GM12878 (cell line): Measurements from ENCODE around the gene CALD1. TPM values are rescaled to one million over a fixed set of nuclear protein-coding genes. Genes with fewer than 3 reads are reported as not detected.

Experiments used
- ATAC-seq: fragments of 200-7000 bp; cut with Tn5 transposase; 3 replicates; pipeline ENCODE4 v1.9.1; 2020; ENCODE audit warnings: mild to moderate bottlenecking, moderate library complexity
- BruUV-seq: library from RNA; stranded (reverse); fragments of 400-500 nt; replicated peaks from 2 replicates; lab custom pipeline; 2021; lab: Mats Ljungman, UMichigan
- CTCF ChIA-PET: fragments of 300-600 bp; sonication (Branson Sonifier 250); formaldehyde crosslinking; extraction: SDS; loops from one replicate; lab custom pipeline; 2021; ENCODE audit warnings: inconsistent platforms; lab: Yijun Ruan, JAX
- POLR2A ChIA-PET: fragments of 350-600 bp; formaldehyde crosslinking; extraction: SDS; loops from one replicate; lab custom pipeline; 2021; ENCODE audit warnings: inconsistent platforms; lab: Charles Lee
- RAD21 ChIA-PET: fragments of 300-600 bp; sonication (Branson Sonifier 250); formaldehyde crosslinking; loops from one replicate; lab custom pipeline; 2023; ENCODE audit warnings: antibody characterized with exemption; ENCODE audit not compliant: unreplicated experiment; lab: Charles Lee
- SMC1A ChIA-PET: fragments of 300-600 bp; sonication (Branson Sonifier 250); formaldehyde crosslinking; loops from one replicate; lab custom pipeline; 2023; ENCODE audit not compliant: unreplicated experiment, uncharacterized antibody; lab: Charles Lee
- DNase-seq: peaks from one replicate; pipeline ENCODE4 v3.0.0-alpha.2; 2011; ENCODE audit warnings: low read depth, low spot score
- FAIRE-seq: peaks from 3 replicates; lab custom pipeline; 2011; peaks lifted over from hg19 to GRCh38; lab: Jason Lieb, UNC
- H2AFZ ChIP-seq: 2 replicates; pipeline ENCODE4 v1.6.0; 2011; ENCODE audit warnings: low read depth, low read length, control low read depth; ENCODE audit not compliant: control insufficient read depth
- H3K27ac ChIP-seq: 2 replicates; pipeline ENCODE4 v1.5.1; 2011; ENCODE audit warnings: control low read depth; ENCODE audit not compliant: control insufficient read depth, insufficient read depth
- H3K27me3 ChIP-seq, 2 experiments: replicated peaks in 1 of 2; 2 replicates each; pipeline versions ENCODE4 v1.6.0 to v1.6.1; 2011; ENCODE audit warnings: low read length in 1 of 2; ENCODE audit not compliant: control insufficient read depth in 2 of 2, insufficient read depth in 2 of 2
- H3K36me3 ChIP-seq, 2 experiments: 2 replicates each; pipeline ENCODE4 v1.5.1; 2011; ENCODE audit warnings: low read length in 1 of 2; ENCODE audit not compliant: control insufficient read depth in 2 of 2, insufficient read depth in 2 of 2
- H3K4me1 ChIP-seq: 2 replicates; pipeline ENCODE4 v1.6.1; 2011; ENCODE audit warnings: mild to moderate bottlenecking, low read length, moderate library complexity, mixed read lengths; ENCODE audit not compliant: control insufficient read depth, insufficient read depth
- H3K4me2 ChIP-seq: 2 replicates; pipeline ENCODE4 v1.6.0; 2011; ENCODE audit warnings: control low read depth; ENCODE audit not compliant: control insufficient read depth, insufficient read depth
- H3K4me3 ChIP-seq: fragments of 200-600 bp; sonication (generic); 2 replicates; pipeline ENCODE4 v1.5.1; 2016
- H3K79me2 ChIP-seq: 2 replicates; pipeline ENCODE4 v1.6.0; 2011; ENCODE audit warnings: low read length; ENCODE audit not compliant: control insufficient read depth, insufficient read depth
- H3K9ac ChIP-seq: 2 replicates; pipeline ENCODE4 v1.8.0; 2011; ENCODE audit warnings: low read length, control low read depth, mixed read lengths; ENCODE audit not compliant: control insufficient read depth, insufficient read depth
- H3K9me3 ChIP-seq: replicated peaks from 3 replicates; pipeline ENCODE4 v1.5.1; 2011; ENCODE audit warnings: mild to moderate bottlenecking, low read length; ENCODE audit not compliant: control insufficient read depth, insufficient read depth
- H4K20me1 ChIP-seq: 2 replicates; pipeline ENCODE4 v1.6.0; 2011; ENCODE audit not compliant: control insufficient read depth, insufficient read depth
- ATF7 ChIP-seq: fragments of 450-650 bp; IDR thresholded peaks from 2 replicates; pipeline ENCODE4 v1.6.1; 2016; ENCODE audit warnings: low read depth, mild to moderate bottlenecking
- CEBPB ChIP-seq, 2 experiments: fragments of 150-350 bp in 1 of 2; IDR thresholded peaks; 2 replicates each; pipeline ENCODE4 v1.6.1; 2012 to 2014; ENCODE audit warnings: low read depth in 2 of 2, low read length in 2 of 2, borderline replicate concordance in 1 of 2, inconsistent platforms in 1 of 2
- DPF2 ChIP-seq: fragments of 450-650 bp; IDR thresholded peaks from 2 replicates; pipeline ENCODE4 v1.6.1; 2017; ENCODE audit warnings: mild to moderate bottlenecking
- EGR1 ChIP-seq, 2 experiments: IDR thresholded peaks; 1 replicate in 1 of 2; 2 replicates in 1 of 2; pipeline ENCODE4 v1.6.1; 2011 to 2012; ENCODE audit warnings: low read depth in 2 of 2, low read length in 2 of 2, borderline replicate concordance in 1 of 2, mild to moderate bottlenecking in 1 of 2, moderate library complexity in 1 of 2
- FOXM1 ChIP-seq: IDR thresholded peaks from 2 replicates; pipeline ENCODE4 v1.6.1; 2012; ENCODE audit warnings: low read depth, mild to moderate bottlenecking, inconsistent platforms, low read length, moderate library complexity
- GATAD2B ChIP-seq: fragments of 450-650 bp; conservative IDR thresholded peaks from 2 replicates; pipeline ENCODE4 v1.6.1; 2017; ENCODE audit warnings: low read depth, mild to moderate bottlenecking, moderate library complexity
- IKZF2 ChIP-seq, 2 experiments: fragments of 450-650 bp; IDR thresholded peaks; 2 replicates each; pipeline ENCODE4 v1.6.1; 2017; ENCODE audit warnings: mild to moderate bottlenecking in 2 of 2, moderate library complexity in 2 of 2
- MYB ChIP-seq: fragments of 150-350 bp; IDR thresholded peaks from 2 replicates; pipeline ENCODE4 v1.6.1; 2014; ENCODE audit warnings: mild to moderate bottlenecking, low read depth, low read length, borderline replicate concordance
- SIX5 ChIP-seq: IDR thresholded peaks from 2 replicates; pipeline ENCODE4 v1.6.1; 2011; ENCODE audit warnings: mild to moderate bottlenecking, low read depth, low read length, moderate library complexity; ENCODE audit not compliant: severe bottlenecking
- WGBS: methylation state at CpG from one replicate; pipeline ENCODE4 v1.1.6; 2016; ENCODE audit warnings: low lambda C conversion rate; ENCODE audit not compliant: insufficient replicate concordance, insufficient coverage; ENCODE audit errors: missing lambda C conversion rate; 5-methylcytosine and 5-hydroxymethylcytosine counted together
- in situ Hi-C: fragments of 300-500 bp; cut with MboI; formaldehyde crosslinking; loops from 9 replicates; pipeline ENCODE4 v1.14.3; 2018; ENCODE audit warnings: mixed read lengths
- intact Hi-C: fragments of 100-400 bp; cut with micrococcal nuclease; formaldehyde crosslinking; loops from one replicate; pipeline ENCODE4 v1.14.2; 2022; ENCODE audit not compliant: unreplicated experiment
- polyA plus RNA-seq, 11 experiments: library from polyadenylated mRNA; depleted of rRNA in 4 of 11; unstranded in 6 of 11; stranded (reverse) in 5 of 11; fragments of >200 nt; fragmentation: Nextera tagmentation in 4 of 11; fragmentation: Illumina TruSeq in 1 of 11; extraction: Ambion mirVana in 4 of 11; extraction: Trizol in 1 of 11; gene quantifications; 1 replicate in 1 of 11; 2 replicates in 10 of 11; pipeline versions ENCODE4 v1.2.1 to v1.2.3, GENCODE V29; 2011 to 2016; ENCODE audit warnings: inconsistent platforms in 2 of 11, missing spikeins in 2 of 11, low read depth in 1 of 11
- total RNA-seq, 4 experiments: library from RNA; depleted of rRNA in 3 of 4; stranded (reverse); fragments of >200 nt in 3 of 4; fragmentation: Illumina TruSeq in 1 of 4; extraction: Trizol in 1 of 4; gene quantifications; 2 replicates each; pipeline versions ENCODE4 v1.2.1 to v1.2.3, GENCODE V29; 2013 to 2021
- TF ChIP-seq, protein P1 (sequence below): IDR thresholded peaks from 2 replicates; pipeline ENCODE4 v1.6.1; 2011; ENCODE audit warnings: borderline replicate concordance, low read depth, mild to moderate bottlenecking, moderate library complexity, low read length; ENCODE audit not compliant: insufficient read depth, poor library complexity, severe bottlenecking
- TF ChIP-seq, protein P2 (sequence below): IDR thresholded peaks from 2 replicates; pipeline ENCODE4 v1.6.1; 2012; ENCODE audit warnings: low read depth, low read length, improper control_type of control experiment
- TF ChIP-seq, protein P3 (sequence below): IDR thresholded peaks from 2 replicates; pipeline ENCODE4 v1.6.1; 2011; ENCODE audit warnings: borderline replicate concordance, low read depth, mild to moderate bottlenecking, moderate library complexity, mixed read lengths, low read length; ENCODE audit not compliant: insufficient read depth; ENCODE audit errors: extremely low read length
- TF ChIP-seq, protein P4 (sequence below): fragments of 150-350 bp; IDR thresholded peaks from 2 replicates; pipeline ENCODE4 v1.6.1; 2016; ENCODE audit warnings: low read depth, low read length
- TF ChIP-seq, protein P5 (sequence below): IDR thresholded peaks from 2 replicates; pipeline ENCODE4 v1.6.1; 2012; ENCODE audit warnings: low read depth, low read length, improper control_type of control experiment

CALD1 gene
- total and polyA plus RNA-seq, 10 of the 15 experiments (the other 5 are each of a cell fraction or from before 2014, with no cell fraction given): 0.03 to 1.3 (median 0.22) TPM

DNA sequence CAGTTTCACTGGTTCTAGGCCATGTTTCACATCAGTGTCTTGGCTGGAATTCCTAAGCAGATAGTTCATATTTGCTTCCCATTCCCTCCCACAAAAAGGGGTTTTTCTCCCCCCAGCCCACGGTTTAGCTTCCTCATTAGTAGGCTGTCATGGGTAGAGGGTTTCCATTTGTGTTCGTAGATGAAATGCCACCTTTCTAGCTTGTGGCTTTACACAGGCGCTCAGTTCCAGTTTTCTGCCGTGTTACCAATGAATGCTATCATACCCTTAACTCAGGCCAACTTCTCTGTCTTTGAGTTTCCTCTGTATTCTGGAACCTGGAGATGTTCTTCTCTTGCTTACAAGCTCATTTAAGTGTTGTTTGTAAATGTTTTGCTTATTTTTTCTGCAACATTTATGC, 26.8 kb downstream of the CALD1 start (continued):
- no peak for TF ChIP-seq DPF2
- TF ChIP-seq, protein P1, sequence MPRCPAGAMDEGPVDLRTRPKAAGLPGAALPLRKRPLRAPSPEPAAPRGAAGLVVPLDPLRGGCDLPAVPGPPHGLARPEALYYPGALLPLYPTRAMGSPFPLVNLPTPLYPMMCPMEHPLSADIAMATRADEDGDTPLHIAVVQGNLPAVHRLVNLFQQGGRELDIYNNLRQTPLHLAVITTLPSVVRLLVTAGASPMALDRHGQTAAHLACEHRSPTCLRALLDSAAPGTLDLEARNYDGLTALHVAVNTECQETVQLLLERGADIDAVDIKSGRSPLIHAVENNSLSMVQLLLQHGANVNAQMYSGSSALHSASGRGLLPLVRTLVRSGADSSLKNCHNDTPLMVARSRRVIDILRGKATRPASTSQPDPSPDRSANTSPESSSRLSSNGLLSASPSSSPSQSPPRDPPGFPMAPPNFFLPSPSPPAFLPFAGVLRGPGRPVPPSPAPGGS: no peak
- TF ChIP-seq, protein P2, sequence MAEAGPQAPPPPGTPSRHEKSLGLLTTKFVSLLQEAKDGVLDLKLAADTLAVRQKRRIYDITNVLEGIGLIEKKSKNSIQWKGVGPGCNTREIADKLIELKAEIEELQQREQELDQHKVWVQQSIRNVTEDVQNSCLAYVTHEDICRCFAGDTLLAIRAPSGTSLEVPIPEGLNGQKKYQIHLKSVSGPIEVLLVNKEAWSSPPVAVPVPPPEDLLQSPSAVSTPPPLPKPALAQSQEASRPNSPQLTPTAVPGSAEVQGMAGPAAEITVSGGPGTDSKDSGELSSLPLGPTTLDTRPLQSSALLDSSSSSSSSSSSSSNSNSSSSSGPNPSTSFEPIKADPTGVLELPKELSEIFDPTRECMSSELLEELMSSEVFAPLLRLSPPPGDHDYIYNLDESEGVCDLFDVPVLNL: no peak
- TF ChIP-seq MYB: no peak
- TF ChIP-seq FOXM1: no peak
- TF ChIP-seq GATAD2B: no peak
- TF ChIP-seq, protein P3, sequence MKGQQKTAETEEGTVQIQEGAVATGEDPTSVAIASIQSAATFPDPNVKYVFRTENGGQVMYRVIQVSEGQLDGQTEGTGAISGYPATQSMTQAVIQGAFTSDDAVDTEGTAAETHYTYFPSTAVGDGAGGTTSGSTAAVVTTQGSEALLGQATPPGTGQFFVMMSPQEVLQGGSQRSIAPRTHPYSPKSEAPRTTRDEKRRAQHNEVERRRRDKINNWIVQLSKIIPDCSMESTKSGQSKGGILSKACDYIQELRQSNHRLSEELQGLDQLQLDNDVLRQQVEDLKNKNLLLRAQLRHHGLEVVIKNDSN: no peak
- no peak for TF ChIP-seq SIX5

DNA sequence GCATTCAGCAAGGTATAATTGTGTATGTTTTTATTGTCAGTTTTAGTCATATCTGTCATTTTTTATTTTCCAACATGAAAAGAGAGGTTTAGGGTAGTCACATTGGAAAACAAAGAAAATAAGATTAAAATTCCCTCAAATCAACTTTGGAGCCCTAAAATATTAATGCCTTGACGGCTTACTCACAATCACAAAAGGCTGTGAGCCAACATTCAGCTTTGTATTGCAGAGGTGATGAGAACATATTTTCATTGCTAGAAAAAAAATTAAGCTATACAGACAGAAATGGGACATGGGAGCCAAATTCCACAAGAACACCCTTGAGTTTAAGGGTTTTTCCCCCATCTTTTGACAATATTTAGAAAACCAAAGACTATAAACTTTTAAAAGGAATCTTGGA, 30.2 kb downstream of the CALD1 start:
- no peak overlapping the region for H2AFZ ChIP-seq
- SMC1A ChIA-PET: interaction anchor here (1.6 to 1.7 kb wide), 2 partner anchors 24 to 133 kb away, joined by 4 to 5 read pairs; no protein-coding TSS in a partner anchor
- ATAC-seq: no peak
- H3K9ac ChIP-seq: no peak overlapping the region
- no peak overlapping the region for H3K4me3 ChIP-seq
- H3K27ac ChIP-seq: no peak overlapping the region
- CTCF ChIA-PET: no interaction called here
- WGBS: 0% methylated on average over 1 of the region's 1 CpG
- H3K9me3 ChIP-seq: no peaks in the 10 kb centered on the region
- RAD21 ChIA-PET: no interaction called here
- no TSS peak for BruUV-seq
- no peaks in the 10 kb centered on the region for H3K4me1 ChIP-seq
- H3K4me2 ChIP-seq: no peak overlapping the region
- no peak for DNase-seq
- in situ Hi-C loops (no loop called here), intact Hi-C loops (no loop called here)
- POLR2A ChIA-PET: no interaction called here
- no peaks in the 10 kb centered on the region for H3K36me3 ChIP-seq
- no peaks in the 10 kb centered on the region for H4K20me1 ChIP-seq
- FAIRE-seq: no peak
- H3K79me2 ChIP-seq: no peaks in the 10 kb centered on the region
- peaks cover 0 to 1% of the 10 kb centered on the region in 2 experiments; a peak in 2 of 4 replicates for H3K27me3 ChIP-seq
- no peak for TF ChIP-seq IKZF2 (IDR thresholded peaks at IDR 0.05)
- TF ChIP-seq EGR1 (IDR thresholded peaks at IDR 0.05; ENCODE audit: borderline replicate concordance in 1 of 2, low read depth in 2 of 2, low read length in 2 of 2): no peak
- no peak for TF ChIP-seq ATF7
- TF ChIP-seq, protein P4, sequence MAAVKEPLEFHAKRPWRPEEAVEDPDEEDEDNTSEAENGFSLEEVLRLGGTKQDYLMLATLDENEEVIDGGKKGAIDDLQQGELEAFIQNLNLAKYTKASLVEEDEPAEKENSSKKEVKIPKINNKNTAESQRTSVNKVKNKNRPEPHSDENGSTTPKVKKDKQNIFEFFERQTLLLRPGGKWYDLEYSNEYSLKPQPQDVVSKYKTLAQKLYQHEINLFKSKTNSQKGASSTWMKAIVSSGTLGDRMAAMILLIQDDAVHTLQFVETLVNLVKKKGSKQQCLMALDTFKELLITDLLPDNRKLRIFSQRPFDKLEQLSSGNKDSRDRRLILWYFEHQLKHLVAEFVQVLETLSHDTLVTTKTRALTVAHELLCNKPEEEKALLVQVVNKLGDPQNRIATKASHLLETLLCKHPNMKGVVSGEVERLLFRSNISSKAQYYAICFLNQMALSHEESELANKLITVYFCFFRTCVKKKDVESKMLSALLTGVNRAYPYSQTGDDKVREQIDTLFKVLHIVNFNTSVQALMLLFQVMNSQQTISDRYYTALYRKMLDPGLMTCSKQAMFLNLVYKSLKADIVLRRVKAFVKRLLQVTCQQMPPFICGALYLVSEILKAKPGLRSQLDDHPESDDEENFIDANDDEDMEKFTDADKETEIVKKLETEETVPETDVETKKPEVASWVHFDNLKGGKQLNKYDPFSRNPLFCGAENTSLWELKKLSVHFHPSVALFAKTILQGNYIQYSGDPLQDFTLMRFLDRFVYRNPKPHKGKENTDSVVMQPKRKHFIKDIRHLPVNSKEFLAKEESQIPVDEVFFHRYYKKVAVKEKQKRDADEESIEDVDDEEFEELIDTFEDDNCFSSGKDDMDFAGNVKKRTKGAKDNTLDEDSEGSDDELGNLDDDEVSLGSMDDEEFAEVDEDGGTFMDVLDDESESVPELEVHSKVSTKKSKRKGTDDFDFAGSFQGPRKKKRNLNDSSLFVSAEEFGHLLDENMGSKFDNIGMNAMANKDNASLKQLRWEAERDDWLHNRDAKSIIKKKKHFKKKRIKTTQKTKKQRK: no peak
- TF ChIP-seq, protein P5, sequence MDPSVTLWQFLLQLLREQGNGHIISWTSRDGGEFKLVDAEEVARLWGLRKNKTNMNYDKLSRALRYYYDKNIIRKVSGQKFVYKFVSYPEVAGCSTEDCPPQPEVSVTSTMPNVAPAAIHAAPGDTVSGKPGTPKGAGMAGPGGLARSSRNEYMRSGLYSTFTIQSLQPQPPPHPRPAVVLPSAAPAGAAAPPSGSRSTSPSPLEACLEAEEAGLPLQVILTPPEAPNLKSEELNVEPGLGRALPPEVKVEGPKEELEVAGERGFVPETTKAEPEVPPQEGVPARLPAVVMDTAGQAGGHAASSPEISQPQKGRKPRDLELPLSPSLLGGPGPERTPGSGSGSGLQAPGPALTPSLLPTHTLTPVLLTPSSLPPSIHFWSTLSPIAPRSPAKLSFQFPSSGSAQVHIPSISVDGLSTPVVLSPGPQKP: no peak
- no peak for TF ChIP-seq CEBPB (IDR thresholded peaks at IDR 0.05; ENCODE audit: borderline replicate concordance in 1 of 2, low read depth in 2 of 2, low read length in 2 of 2)
